Chondrocyte (in vitro differentiated cells): Measurements from ENCODE around the gene CACNA1B. TPM values are rescaled to one million over a fixed set of nuclear protein-coding genes. Genes with fewer than 3 reads are reported as not detected.
A peak's percentile ranks its signal among the peaks of the same experiment; 100 is the strongest.

Experiments used
- DNase-seq: peaks from one replicate; pipeline ENCODE4 v3.0.0; 2021; ENCODE audit warnings: mixed read lengths, low spot score
- H3K27ac Mint-ChIP-seq: one replicate; pipeline ENCODE4 v1.8.0; 2021; ENCODE audit warnings: mild to moderate bottlenecking, moderate library complexity, mixed read lengths; ENCODE audit not compliant: unreplicated experiment
- H3K27me3 Mint-ChIP-seq: 2 replicates; pipeline ENCODE4 v1.8.0; 2021; ENCODE audit warnings: low read depth, mixed read lengths
- H3K36me3 Mint-ChIP-seq: 2 replicates; pipeline ENCODE4 v1.8.0; 2021; ENCODE audit warnings: low read depth, mixed read lengths
- H3K4me1 Mint-ChIP-seq: 2 replicates; pipeline ENCODE4 v1.8.0; 2021; ENCODE audit warnings: low read depth, mild to moderate bottlenecking, mixed read lengths
- H3K4me3 Mint-ChIP-seq: one replicate; pipeline ENCODE4 v1.8.0; 2021; ENCODE audit warnings: mild to moderate bottlenecking, moderate library complexity, mixed read lengths; ENCODE audit not compliant: unreplicated experiment
- H3K9me3 Mint-ChIP-seq: 2 replicates; pipeline ENCODE4 v1.8.0; 2021; ENCODE audit warnings: low read depth, mixed read lengths
- total RNA-seq: library from RNA; stranded (reverse); gene quantifications from 3 replicates; pipeline ENCODE4 v1.2.1, GENCODE V29; 2021
- TF ChIP-seq, protein P1 (sequence below): fragments of 200-600 bp; sonication (generic); IDR thresholded peaks from 2 replicates; pipeline ENCODE4 v1.5.0; 2021; ENCODE audit warnings: antibody characterized with exemption, mild to moderate bottlenecking, moderate library complexity

The CACNA1B gene
- total RNA-seq, 1 donor from 2014 or later, result 3.7 TPM

DNA sequence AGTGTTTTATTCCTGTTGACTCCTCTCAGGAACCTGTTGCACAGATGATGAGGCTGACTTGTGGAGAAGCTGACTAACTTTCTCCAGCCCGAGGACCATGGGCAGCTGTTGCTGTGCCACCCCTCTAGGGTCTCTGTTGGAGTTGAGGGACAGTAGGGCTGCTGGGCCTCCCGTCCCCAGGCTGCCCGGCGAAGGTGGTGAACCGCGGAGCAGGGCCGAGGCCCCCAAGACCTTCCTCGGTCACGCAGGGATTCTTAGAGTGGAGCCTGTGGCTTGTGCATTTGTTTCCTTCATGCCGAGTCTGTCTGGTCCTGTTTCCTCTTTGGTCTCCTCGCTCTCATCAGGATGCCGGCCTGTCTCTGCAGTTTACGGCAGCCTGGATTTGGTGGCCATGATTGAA is 40.2 kb downstream of the CACNA1B start:
- Mint-ChIP-seq H3K36me3 (peaks cover 7% of the 10 kb centered on the region), H3K4me3 (no peak overlapping the region), H3K27ac (no peak overlapping the region), H3K4me1 (peaks cover 23% of the 10 kb centered on the region), H3K9me3 (peaks cover 8% of the 10 kb centered on the region), H3K27me3 (peaks cover 2% of the 10 kb centered on the region)
- TF ChIP-seq, protein P1, sequence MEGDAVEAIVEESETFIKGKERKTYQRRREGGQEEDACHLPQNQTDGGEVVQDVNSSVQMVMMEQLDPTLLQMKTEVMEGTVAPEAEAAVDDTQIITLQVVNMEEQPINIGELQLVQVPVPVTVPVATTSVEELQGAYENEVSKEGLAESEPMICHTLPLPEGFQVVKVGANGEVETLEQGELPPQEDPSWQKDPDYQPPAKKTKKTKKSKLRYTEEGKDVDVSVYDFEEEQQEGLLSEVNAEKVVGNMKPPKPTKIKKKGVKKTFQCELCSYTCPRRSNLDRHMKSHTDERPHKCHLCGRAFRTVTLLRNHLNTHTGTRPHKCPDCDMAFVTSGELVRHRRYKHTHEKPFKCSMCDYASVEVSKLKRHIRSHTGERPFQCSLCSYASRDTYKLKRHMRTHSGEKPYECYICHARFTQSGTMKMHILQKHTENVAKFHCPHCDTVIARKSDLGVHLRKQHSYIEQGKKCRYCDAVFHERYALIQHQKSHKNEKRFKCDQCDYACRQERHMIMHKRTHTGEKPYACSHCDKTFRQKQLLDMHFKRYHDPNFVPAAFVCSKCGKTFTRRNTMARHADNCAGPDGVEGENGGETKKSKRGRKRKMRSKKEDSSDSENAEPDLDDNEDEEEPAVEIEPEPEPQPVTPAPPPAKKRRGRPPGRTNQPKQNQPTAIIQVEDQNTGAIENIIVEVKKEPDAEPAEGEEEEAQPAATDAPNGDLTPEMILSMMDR, result no peak
- DNase-seq, result no peak

DNA sequence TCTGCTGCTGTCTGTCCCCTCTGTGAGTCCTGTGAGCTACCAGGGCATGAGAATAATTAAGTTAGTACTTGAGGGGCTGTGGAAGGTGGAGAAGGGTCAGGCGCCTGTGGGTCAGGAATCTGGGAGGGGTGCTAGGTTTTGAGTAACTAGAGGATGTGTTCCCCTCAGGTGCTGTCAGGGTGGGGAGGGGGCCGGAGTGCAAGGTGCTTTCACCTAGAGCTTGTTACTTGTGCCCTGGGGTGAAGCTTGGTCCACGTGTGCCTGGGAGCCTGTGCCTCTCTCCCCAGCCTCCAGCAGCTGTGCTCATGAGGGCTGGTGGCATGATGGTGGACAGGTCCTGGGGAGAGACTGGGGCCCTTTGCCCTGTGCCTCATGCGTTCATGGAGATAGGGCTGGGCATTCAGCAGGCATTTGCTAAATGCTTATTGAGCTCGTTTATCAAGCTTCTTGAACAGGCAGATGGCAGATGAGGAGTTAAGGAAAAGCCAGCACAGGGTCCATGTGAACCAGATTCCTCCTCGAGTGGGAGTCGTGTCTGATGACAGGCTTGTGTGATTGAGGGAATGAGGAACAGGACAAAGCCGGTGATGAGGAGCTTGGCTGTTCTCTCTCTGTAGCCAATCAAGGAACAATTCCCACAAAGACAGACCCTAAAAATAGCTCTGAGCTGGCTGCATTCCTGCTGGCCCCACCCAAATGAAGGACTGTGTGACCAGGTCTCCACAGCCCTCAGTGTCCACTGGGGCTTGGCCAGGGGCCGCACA is 40.9 kb downstream of the CACNA1B start:
- peaks cover 8% of the 10 kb centered on the region for H3K9me3 Mint-ChIP-seq
- no peak for DNase-seq
- H3K4me1 Mint-ChIP-seq, result peaks cover 23% of the 10 kb centered on the region
- TF ChIP-seq, protein P1, result no peak
- peaks cover 2% of the 10 kb centered on the region for H3K27me3 Mint-ChIP-seq
- peak overlapping the region; percentile 94 for H3K27ac Mint-ChIP-seq
- H3K36me3 Mint-ChIP-seq, result peaks cover 7% of the 10 kb centered on the region
- H3K4me3 Mint-ChIP-seq, result peak overlapping the region; percentile 62

GRCh38 chr9:137919095-137919465 is 41.5 kb downstream of the CACNA1B start:
- Mint-ChIP-seq H3K27ac (peak overlapping the region; percentile 94), H3K9me3 (peaks cover 8% of the 10 kb centered on the region), H3K36me3 (peaks cover 7% of the 10 kb centered on the region), H3K4me3 (peak overlapping the region; percentile 62), H3K4me1 (peaks cover 23% of the 10 kb centered on the region), H3K27me3 (peaks cover 2% of the 10 kb centered on the region)
- no peak for DNase-seq
- TF ChIP-seq, protein P1, result no peak

DNA sequence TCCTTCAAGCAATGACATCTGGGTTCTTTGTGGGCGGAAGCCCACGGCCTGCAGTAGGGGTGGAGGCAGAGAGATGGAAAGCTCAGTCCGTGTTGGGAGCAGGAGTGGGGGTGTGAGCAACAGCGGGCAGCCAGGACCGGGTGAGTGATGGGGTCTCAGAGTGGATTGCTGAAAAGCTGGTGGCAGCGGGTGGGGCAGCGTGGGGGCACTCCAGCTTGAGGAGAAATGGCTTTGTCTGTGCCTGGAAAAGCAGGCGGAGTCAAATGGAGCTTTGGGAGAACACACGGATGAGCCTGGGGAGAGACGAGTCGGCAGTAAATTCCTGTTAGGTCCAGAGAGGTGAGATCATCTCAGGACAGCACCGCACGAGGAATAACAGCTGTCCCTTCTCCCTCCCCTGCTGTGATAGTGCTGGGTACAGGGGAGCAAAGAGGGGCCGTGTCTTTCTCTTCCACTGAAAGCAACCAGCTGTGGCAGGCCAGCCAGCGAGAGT is 42.1 kb downstream of the CACNA1B start:
- Mint-ChIP-seq H3K9me3 (peaks cover 8% of the 10 kb centered on the region), H3K4me1 (peaks cover 27% of the 10 kb centered on the region), H3K36me3 (peaks cover 7% of the 10 kb centered on the region), H3K27me3 (peaks cover 2% of the 10 kb centered on the region), H3K27ac (peak overlapping the region; percentile 82), H3K4me3 (peak overlapping the region; percentile 62)
- DNase-seq, result no peak
- TF ChIP-seq, protein P1, result no peak

DNA sequence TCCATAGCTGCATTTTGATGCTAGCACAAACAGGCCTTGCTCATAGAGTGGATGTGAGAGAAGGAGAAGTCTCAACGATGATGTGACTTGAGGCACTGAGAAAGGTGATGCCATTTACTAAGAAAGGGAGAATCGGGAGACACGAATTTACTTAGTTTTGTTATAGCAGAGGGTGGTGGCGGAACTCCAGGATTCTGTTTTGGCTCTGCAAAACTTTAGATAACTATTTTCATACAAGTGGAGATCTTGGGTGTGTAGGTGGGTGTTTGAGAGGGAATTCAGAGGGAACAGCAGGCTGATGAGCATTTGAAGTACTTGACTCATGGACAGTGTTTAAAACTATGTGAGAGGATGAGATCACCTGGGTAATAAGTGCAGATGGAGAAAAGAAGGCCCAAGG is 43.2 kb downstream of the CACNA1B start:
- H3K27me3 Mint-ChIP-seq, result peaks cover 2% of the 10 kb centered on the region
- H3K9me3 Mint-ChIP-seq, result peaks cover 8% of the 10 kb centered on the region
- H3K4me3 Mint-ChIP-seq, result no peak overlapping the region
- H3K4me1 Mint-ChIP-seq, result peaks cover 32% of the 10 kb centered on the region
- peak overlapping the region; percentile 14 for H3K27ac Mint-ChIP-seq
- no peak for DNase-seq
- TF ChIP-seq, protein P1, result no peak
- peaks cover 7% of the 10 kb centered on the region for H3K36me3 Mint-ChIP-seq
